Measurements from ENCODE around the gene TAL1. TPM values are rescaled to one million over a fixed set of nuclear protein-coding genes. Genes with fewer than 3 reads are reported as not detected.

Gene TAL1
- total and polyA plus RNA-seq, 2 donors (not counting 3 experiments of a cell fraction or from before 2014, with no cell fraction given) = 36.7 to 52.4 TPM

DNA sequence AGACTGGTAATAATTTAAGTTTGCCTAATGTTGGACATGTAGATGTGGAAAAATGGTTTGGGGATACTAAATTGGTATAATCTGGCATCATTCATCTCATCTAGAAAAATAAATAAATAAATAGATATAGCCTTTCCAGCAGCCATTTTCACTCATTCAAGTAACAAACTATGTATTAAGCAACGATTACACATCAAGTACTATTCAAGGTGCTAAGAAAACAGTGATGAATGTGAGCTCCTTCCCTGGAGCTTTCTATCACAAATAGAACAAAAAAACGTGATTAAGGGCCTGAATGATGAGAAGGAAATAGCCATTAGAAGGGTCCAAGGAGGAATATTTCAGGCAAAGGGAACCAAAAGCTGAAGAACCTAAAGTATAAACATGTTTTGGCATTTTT, 44.8 kb upstream of the TAL1 start:
- Histone ChIP-seq H3K79me2 (ENCODE audit: control insufficient read depth, insufficient read depth, low read length) (peaks cover 53% of the 10 kb centered on the region), H3K4me3 (replicated peaks in 1 of 3; ENCODE audit: insufficient read depth in 1 of 3, low read depth in 1 of 3, low read length in 3 of 3) (no peak overlapping the region), H3K27me3 (ENCODE audit: control insufficient read depth in 2 of 2, insufficient read depth in 2 of 2, low read length in 2 of 2) (no peaks in the 10 kb centered on the region), H3K9ac (replicated peaks; ENCODE audit: extremely low read depth, insufficient read depth, low read length) (no peak overlapping the region), H3K4me1 (ENCODE audit: control insufficient read depth, extremely low read depth, insufficient read depth, low read length) (no peaks in the 10 kb centered on the region), H3K36me3 (ENCODE audit: control insufficient read depth in 2 of 2, extremely low read depth in 1 of 2, insufficient read depth in 2 of 2, low read length in 2 of 2) (peaks cover 4 to 12% of the 10 kb centered on the region in 2 experiments), H3K9me3 (replicated peaks; ENCODE audit: control insufficient read depth, insufficient read depth, low read length) (no peaks in the 10 kb centered on the region), H3K4me2 (ENCODE audit: insufficient read depth, low read length) (no peak overlapping the region), H3K9me1 (replicated peaks; ENCODE audit: control insufficient read depth, extremely low read depth, insufficient read depth, low read length) (no peaks in the 10 kb centered on the region), H4K20me1 (replicated peaks; ENCODE audit: control insufficient read depth, extremely low read depth, insufficient read depth, low read length) (no peaks in the 10 kb centered on the region), H2AFZ (ENCODE audit: low read depth, low read length) (no peak overlapping the region), H3K27ac (ENCODE audit: insufficient read depth, low read depth, low read length) (no peak overlapping the region)
- DNase-seq (ENCODE audit: low read depth, low spot score) (no peak), FAIRE-seq (no peak)
- intact Hi-C loops (cut with micrococcal nuclease) (no loop called here), dilution Hi-C loops (cut with MboI; ENCODE audit: extremely low pct_ligation_motif_present, low sequenced_read_pairs) (no loop called here)
- POLR2A ChIA-PET = interaction anchor here (0.6 kb wide), 1 partner anchor 92 kb away, joined by 8 read pairs; no protein-coding TSS in a partner anchor
- TF ChIP-seq POLR2AphosphoS5 (IDR thresholded peaks at IDR 0.05; ENCODE audit: insufficient read depth, low read depth, low read length) (no peak), JUN (IDR thresholded peaks at IDR 0.05; ENCODE audit: borderline replicate concordance, insufficient read depth, insufficient read length, low read depth) (no peak), GATA2 (IDR thresholded peaks at IDR 0.05; ENCODE audit: insufficient read depth, insufficient read length, low read depth, low read length) (no peak), FOS (IDR thresholded peaks at IDR 0.05; ENCODE audit: borderline replicate concordance, insufficient read depth, low read length) (no peak), EZH2 (IDR thresholded peaks at IDR 0.05; ENCODE audit: borderline replicate concordance, low read depth, low read length, severe bottlenecking) (no peak), MYC (IDR thresholded peaks at IDR 0.05; ENCODE audit: low read depth, low read length) (no peak), POLR2A (IDR thresholded peaks at IDR 0.05; ENCODE audit: low read depth, low read length) (no peak)
- TF ChIP-seq, protein P1, sequence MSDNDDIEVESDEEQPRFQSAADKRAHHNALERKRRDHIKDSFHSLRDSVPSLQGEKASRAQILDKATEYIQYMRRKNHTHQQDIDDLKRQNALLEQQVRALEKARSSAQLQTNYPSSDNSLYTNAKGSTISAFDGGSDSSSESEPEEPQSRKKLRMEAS (IDR thresholded peaks at IDR 0.05; ENCODE audit: insufficient read depth, insufficient read length) = no peak
- TF ChIP-seq, protein P2, sequence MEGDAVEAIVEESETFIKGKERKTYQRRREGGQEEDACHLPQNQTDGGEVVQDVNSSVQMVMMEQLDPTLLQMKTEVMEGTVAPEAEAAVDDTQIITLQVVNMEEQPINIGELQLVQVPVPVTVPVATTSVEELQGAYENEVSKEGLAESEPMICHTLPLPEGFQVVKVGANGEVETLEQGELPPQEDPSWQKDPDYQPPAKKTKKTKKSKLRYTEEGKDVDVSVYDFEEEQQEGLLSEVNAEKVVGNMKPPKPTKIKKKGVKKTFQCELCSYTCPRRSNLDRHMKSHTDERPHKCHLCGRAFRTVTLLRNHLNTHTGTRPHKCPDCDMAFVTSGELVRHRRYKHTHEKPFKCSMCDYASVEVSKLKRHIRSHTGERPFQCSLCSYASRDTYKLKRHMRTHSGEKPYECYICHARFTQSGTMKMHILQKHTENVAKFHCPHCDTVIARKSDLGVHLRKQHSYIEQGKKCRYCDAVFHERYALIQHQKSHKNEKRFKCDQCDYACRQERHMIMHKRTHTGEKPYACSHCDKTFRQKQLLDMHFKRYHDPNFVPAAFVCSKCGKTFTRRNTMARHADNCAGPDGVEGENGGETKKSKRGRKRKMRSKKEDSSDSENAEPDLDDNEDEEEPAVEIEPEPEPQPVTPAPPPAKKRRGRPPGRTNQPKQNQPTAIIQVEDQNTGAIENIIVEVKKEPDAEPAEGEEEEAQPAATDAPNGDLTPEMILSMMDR (IDR thresholded peaks at IDR 0.05; ENCODE audit: extremely low read depth in 1 of 2, insufficient read depth in 1 of 2, low read depth in 1 of 2, low read length in 2 of 2) = no peak
- CTCF ChIA-PET = interaction anchor here (2.1 kb wide), 1 partner anchor 98 kb away, joined by 9 read pairs; no protein-coding TSS in a partner anchor
- BruUV-seq (replicated peaks) = no TSS peak
